IMR-90 (cell line): ENCODE measurements around the gene GRIN2A.

Experiments used
- BHLHE40 ChIP-seq: fragments of 150-350 bp; IDR thresholded peaks from 2 replicates; pipeline ENCODE4 v1.6.1; 2016; ENCODE audit warnings: mild to moderate bottlenecking, low read depth, low read length
- CEBPB ChIP-seq: IDR thresholded peaks from 2 replicates; pipeline ENCODE4 v1.6.1; 2012; ENCODE audit warnings: low read depth, low read length, improper control_type of control experiment
- MAFK ChIP-seq: IDR thresholded peaks from 2 replicates; pipeline ENCODE4 v1.6.1; 2012; ENCODE audit warnings: low read depth, low read length, improper control_type of control experiment
- MXI1 ChIP-seq: IDR thresholded peaks from 2 replicates; pipeline ENCODE4 v1.6.1; 2012; ENCODE audit warnings: low read depth, mild to moderate bottlenecking, low read length, moderate library complexity, borderline replicate concordance
- NFE2L2 ChIP-seq: fragments of 150-350 bp; IDR thresholded peaks from 2 replicates; pipeline ENCODE4 v1.6.1; 2016; ENCODE audit warnings: low read depth, mild to moderate bottlenecking, low read length
- POLR2A ChIP-seq: IDR thresholded peaks from 2 replicates; pipeline ENCODE4 v1.6.1; 2012; ENCODE audit warnings: mild to moderate bottlenecking, low read depth, low read length
- RAD21 ChIP-seq: IDR thresholded peaks from 2 replicates; pipeline ENCODE4 v1.6.1; 2012; ENCODE audit warnings: low read length, improper control_type of control experiment
- TF ChIP-seq, protein P1 (sequence below): conservative IDR thresholded peaks from 2 replicates; pipeline ENCODE4 v1.5.1; 2012; ENCODE audit warnings: mild to moderate bottlenecking, low read depth, low read length, improper control_type of control experiment
- TF ChIP-seq, protein P2 (sequence below): fragments of 150-350 bp; IDR thresholded peaks from 2 replicates; pipeline ENCODE4 v1.6.1; 2017; ENCODE audit warnings: mild to moderate bottlenecking, antibody characterized with exemption, low read length, low read depth
- TF ChIP-seq, protein P3 (sequence below): fragments of 150-350 bp; IDR thresholded peaks from 2 replicates; pipeline ENCODE4 v1.6.1; 2016; ENCODE audit warnings: low read depth, mild to moderate bottlenecking, low read length, moderate library complexity, borderline replicate concordance

DNA sequence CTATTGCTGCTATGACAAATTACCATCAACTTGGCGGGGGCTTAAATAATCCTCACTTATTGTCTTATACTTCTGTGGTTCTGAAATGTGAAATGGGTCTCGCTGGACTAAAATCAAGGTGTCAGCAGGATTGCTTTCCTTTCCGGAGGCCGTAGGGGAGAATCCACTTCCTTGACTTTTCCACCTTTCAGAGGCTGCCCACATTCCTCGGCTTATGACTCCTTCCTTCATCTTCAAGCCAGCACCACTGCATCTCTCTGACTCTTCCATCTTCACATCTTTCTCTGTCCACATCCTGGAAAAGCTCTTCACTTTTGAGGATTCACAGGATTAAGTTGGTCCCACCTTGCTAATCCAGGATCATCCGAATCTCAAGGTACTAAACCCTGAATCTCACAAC is 217.8 kb downstream of the GRIN2A start:
- TF ChIP-seq, protein P1, sequence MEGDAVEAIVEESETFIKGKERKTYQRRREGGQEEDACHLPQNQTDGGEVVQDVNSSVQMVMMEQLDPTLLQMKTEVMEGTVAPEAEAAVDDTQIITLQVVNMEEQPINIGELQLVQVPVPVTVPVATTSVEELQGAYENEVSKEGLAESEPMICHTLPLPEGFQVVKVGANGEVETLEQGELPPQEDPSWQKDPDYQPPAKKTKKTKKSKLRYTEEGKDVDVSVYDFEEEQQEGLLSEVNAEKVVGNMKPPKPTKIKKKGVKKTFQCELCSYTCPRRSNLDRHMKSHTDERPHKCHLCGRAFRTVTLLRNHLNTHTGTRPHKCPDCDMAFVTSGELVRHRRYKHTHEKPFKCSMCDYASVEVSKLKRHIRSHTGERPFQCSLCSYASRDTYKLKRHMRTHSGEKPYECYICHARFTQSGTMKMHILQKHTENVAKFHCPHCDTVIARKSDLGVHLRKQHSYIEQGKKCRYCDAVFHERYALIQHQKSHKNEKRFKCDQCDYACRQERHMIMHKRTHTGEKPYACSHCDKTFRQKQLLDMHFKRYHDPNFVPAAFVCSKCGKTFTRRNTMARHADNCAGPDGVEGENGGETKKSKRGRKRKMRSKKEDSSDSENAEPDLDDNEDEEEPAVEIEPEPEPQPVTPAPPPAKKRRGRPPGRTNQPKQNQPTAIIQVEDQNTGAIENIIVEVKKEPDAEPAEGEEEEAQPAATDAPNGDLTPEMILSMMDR = no peak
- TF ChIP-seq RAD21 = no peak
- TF ChIP-seq POLR2A = no peak
- TF ChIP-seq MAFK = no peak
- TF ChIP-seq, protein P2, sequence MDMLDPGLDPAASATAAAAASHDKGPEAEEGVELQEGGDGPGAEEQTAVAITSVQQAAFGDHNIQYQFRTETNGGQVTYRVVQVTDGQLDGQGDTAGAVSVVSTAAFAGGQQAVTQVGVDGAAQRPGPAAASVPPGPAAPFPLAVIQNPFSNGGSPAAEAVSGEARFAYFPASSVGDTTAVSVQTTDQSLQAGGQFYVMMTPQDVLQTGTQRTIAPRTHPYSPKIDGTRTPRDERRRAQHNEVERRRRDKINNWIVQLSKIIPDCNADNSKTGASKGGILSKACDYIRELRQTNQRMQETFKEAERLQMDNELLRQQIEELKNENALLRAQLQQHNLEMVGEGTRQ = no peak
- TF ChIP-seq MXI1 = no peak
- no peak for TF ChIP-seq NFE2L2
- TF ChIP-seq, protein P3, sequence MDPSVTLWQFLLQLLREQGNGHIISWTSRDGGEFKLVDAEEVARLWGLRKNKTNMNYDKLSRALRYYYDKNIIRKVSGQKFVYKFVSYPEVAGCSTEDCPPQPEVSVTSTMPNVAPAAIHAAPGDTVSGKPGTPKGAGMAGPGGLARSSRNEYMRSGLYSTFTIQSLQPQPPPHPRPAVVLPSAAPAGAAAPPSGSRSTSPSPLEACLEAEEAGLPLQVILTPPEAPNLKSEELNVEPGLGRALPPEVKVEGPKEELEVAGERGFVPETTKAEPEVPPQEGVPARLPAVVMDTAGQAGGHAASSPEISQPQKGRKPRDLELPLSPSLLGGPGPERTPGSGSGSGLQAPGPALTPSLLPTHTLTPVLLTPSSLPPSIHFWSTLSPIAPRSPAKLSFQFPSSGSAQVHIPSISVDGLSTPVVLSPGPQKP = no peak
- TF ChIP-seq CEBPB = no peak
- TF ChIP-seq BHLHE40 = no peak
